ENCODE results near the gene DLEC1. TPM values are rescaled to one million over a fixed set of nuclear protein-coding genes. Genes with fewer than 3 reads are reported as not detected.

DLEC1 gene
- polyA plus RNA-seq, 1 donor from 2014 or later = 0.25 TPM

DNA sequence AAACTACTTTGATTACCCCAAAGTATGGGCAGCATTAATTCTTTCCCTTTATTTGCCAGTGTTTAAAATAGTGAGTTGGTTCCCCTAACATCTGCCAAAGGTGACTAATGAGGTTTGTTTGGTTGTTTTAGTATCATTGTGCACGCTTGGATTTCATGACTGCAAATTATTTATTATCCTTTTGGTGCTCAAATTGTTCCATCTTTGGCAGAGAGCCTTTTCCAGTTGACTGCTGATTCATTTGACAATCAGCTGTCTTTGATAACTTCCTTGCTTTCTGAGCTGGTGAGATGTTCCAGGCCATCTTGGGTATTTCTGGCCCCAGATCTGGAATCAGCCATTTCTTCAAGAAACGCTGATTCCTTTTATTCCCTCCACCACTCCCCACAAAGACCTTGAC lies 8.9 kb downstream of the DLEC1 start:
- Histone ChIP-seq H3K9ac (ENCODE audit: low read length) (no peak overlapping the region), H3K27me3 (ENCODE audit: insufficient read depth, low read depth, low read length) (no peaks in the 10 kb centered on the region), H3F3A (ENCODE audit: insufficient read depth, low read length, poor library complexity, severe bottlenecking) (no peaks in the 10 kb centered on the region), H3K27ac (ENCODE audit: low read length) (no peak overlapping the region), H3K36me3 (ENCODE audit: insufficient read depth, low read length) (no peaks in the 10 kb centered on the region), H3K4me3 (ENCODE audit: low read length) (no peak overlapping the region), H3K4me2 (ENCODE audit: low read length) (no peak overlapping the region), H3K79me2 (replicated peaks; ENCODE audit: insufficient read depth, low read length) (no peaks in the 10 kb centered on the region), H2AFZ (ENCODE audit: low read depth, low read length) (no peak overlapping the region), H4K20me1 (ENCODE audit: insufficient read depth) (no peaks in the 10 kb centered on the region), H3K9me3 (ENCODE audit: low read length) (no peaks in the 10 kb centered on the region), H3K9me2 (ENCODE audit: insufficient read depth, low read length) (no peaks in the 10 kb centered on the region)
- TF ChIP-seq, protein P1, sequence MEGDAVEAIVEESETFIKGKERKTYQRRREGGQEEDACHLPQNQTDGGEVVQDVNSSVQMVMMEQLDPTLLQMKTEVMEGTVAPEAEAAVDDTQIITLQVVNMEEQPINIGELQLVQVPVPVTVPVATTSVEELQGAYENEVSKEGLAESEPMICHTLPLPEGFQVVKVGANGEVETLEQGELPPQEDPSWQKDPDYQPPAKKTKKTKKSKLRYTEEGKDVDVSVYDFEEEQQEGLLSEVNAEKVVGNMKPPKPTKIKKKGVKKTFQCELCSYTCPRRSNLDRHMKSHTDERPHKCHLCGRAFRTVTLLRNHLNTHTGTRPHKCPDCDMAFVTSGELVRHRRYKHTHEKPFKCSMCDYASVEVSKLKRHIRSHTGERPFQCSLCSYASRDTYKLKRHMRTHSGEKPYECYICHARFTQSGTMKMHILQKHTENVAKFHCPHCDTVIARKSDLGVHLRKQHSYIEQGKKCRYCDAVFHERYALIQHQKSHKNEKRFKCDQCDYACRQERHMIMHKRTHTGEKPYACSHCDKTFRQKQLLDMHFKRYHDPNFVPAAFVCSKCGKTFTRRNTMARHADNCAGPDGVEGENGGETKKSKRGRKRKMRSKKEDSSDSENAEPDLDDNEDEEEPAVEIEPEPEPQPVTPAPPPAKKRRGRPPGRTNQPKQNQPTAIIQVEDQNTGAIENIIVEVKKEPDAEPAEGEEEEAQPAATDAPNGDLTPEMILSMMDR (IDR thresholded peaks at IDR 0.05; ENCODE audit: poor library complexity, severe bottlenecking) = no peak
- TF ChIP-seq POLR2AphosphoS5 (IDR thresholded peaks at IDR 0.05) = no peak
- no peak for TF ChIP-seq MXI1 (conservative IDR thresholded peaks at IDR 0.05; ENCODE audit: poor library complexity, severe bottlenecking)
- no peak for TF ChIP-seq SMC3 (conservative IDR thresholded peaks at IDR 0.05; ENCODE audit: poor library complexity)
- no peak for TF ChIP-seq RAD21 (conservative IDR thresholded peaks at IDR 0.05)
- no peak for TF ChIP-seq EZH2 (IDR thresholded peaks at IDR 0.05; ENCODE audit: borderline replicate concordance, insufficient read depth, low read length, poor library complexity, severe bottlenecking)
- TF ChIP-seq, protein P2, sequence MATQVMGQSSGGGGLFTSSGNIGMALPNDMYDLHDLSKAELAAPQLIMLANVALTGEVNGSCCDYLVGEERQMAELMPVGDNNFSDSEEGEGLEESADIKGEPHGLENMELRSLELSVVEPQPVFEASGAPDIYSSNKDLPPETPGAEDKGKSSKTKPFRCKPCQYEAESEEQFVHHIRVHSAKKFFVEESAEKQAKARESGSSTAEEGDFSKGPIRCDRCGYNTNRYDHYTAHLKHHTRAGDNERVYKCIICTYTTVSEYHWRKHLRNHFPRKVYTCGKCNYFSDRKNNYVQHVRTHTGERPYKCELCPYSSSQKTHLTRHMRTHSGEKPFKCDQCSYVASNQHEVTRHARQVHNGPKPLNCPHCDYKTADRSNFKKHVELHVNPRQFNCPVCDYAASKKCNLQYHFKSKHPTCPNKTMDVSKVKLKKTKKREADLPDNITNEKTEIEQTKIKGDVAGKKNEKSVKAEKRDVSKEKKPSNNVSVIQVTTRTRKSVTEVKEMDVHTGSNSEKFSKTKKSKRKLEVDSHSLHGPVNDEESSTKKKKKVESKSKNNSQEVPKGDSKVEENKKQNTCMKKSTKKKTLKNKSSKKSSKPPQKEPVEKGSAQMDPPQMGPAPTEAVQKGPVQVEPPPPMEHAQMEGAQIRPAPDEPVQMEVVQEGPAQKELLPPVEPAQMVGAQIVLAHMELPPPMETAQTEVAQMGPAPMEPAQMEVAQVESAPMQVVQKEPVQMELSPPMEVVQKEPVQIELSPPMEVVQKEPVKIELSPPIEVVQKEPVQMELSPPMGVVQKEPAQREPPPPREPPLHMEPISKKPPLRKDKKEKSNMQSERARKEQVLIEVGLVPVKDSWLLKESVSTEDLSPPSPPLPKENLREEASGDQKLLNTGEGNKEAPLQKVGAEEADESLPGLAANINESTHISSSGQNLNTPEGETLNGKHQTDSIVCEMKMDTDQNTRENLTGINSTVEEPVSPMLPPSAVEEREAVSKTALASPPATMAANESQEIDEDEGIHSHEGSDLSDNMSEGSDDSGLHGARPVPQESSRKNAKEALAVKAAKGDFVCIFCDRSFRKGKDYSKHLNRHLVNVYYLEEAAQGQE (IDR thresholded peaks at IDR 0.05; ENCODE audit: borderline replicate concordance) = no peak
- TF ChIP-seq EP300 (conservative IDR thresholded peaks at IDR 0.05; ENCODE audit: poor library complexity, severe bottlenecking) = no peak
- no peak for TF ChIP-seq TAF1 (IDR thresholded peaks at IDR 0.05; ENCODE audit: low read depth)

- no peaks in the 10 kb centered on the region for H3K9me2 ChIP-seq (ENCODE audit: insufficient read depth, low read length)
- H3F3A ChIP-seq (ENCODE audit: insufficient read depth, low read length, poor library complexity, severe bottlenecking) = no peaks in the 10 kb centered on the region
Observed at GRCh38 chr3:38049358-38050126, 10.5 kb downstream of the DLEC1 start.

More at GRCh38 chr3:38049358-38050126, 10.5 kb downstream of the DLEC1 start:
- Histone ChIP-seq H3K36me3 (ENCODE audit: insufficient read depth, low read length) (no peaks in the 10 kb centered on the region), H3K9me3 (ENCODE audit: low read length) (no peaks in the 10 kb centered on the region), H4K20me1 (ENCODE audit: insufficient read depth) (no peaks in the 10 kb centered on the region), H3K4me3 (ENCODE audit: low read length) (no peak overlapping the region), H2AFZ (ENCODE audit: low read depth, low read length) (no peak overlapping the region), H3K9ac (ENCODE audit: low read length) (no peak overlapping the region), H3K27me3 (ENCODE audit: insufficient read depth, low read depth, low read length) (no peaks in the 10 kb centered on the region), H3K79me2 (replicated peaks; ENCODE audit: insufficient read depth, low read length) (no peaks in the 10 kb centered on the region), H3K4me2 (ENCODE audit: low read length) (no peak overlapping the region), H3K27ac (ENCODE audit: low read length) (no peak overlapping the region)
- TF ChIP-seq SMC3 (conservative IDR thresholded peaks at IDR 0.05; ENCODE audit: poor library complexity) (no peak), MXI1 (conservative IDR thresholded peaks at IDR 0.05; ENCODE audit: poor library complexity, severe bottlenecking) (no peak), EZH2 (IDR thresholded peaks at IDR 0.05; ENCODE audit: borderline replicate concordance, insufficient read depth, low read length, poor library complexity, severe bottlenecking) (no peak), POLR2AphosphoS5 (IDR thresholded peaks at IDR 0.05) (no peak), TAF1 (IDR thresholded peaks at IDR 0.05; ENCODE audit: low read depth) (no peak), EP300 (conservative IDR thresholded peaks at IDR 0.05; ENCODE audit: poor library complexity, severe bottlenecking) (no peak), RAD21 (conservative IDR thresholded peaks at IDR 0.05) (no peak)
- TF ChIP-seq, protein P2 (IDR thresholded peaks at IDR 0.05; ENCODE audit: borderline replicate concordance) = no peak
- TF ChIP-seq, protein P1 (IDR thresholded peaks at IDR 0.05; ENCODE audit: poor library complexity, severe bottlenecking) = no peak
